ENCODE data around the gene DTL.
A peak's percentile ranks its signal among the peaks of the same experiment; 100 is the strongest.

The DTL gene

DNA sequence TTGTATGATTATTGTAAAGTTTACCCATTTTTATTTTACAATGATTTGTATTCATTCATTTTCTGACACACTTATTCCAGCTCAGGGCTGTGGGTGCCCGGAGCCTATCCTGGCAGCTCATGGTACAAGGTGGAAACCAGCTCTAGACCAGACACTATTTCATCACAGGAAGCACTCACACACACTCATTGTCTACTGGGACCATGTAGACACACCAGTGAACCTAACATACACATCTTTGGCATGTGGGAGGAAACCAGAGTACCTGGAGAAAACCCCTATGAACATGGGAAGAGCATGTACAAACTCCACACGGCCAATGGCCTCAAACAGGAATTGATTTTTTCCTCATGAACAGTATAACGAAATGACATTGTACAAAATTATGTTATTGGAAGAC is 2.4 kb downstream of the DTL start:
- DNase-seq (ENCODE audit: low read depth in 2 of 2): no peak

DNA sequence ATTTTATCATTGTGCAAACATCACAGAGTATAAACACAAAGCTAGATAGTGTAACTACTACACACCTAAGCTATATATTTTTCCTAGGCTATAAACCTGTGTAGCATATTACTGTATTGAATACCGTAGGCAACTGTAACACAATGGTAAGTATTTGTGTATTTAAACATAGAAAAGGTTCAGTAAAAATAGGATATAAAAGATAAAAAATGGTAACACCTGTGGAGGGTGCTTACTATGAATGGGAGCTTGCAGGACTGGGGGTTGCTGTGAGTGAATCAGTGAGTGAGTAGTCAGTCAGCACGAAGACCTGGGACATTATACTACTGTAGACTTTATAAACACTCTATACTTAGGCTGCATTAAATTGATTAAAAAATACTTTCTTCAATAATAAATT is 4.1 kb downstream of the DTL start:
- DNase-seq (ENCODE audit: low read depth in 2 of 2): no peak

DNA sequence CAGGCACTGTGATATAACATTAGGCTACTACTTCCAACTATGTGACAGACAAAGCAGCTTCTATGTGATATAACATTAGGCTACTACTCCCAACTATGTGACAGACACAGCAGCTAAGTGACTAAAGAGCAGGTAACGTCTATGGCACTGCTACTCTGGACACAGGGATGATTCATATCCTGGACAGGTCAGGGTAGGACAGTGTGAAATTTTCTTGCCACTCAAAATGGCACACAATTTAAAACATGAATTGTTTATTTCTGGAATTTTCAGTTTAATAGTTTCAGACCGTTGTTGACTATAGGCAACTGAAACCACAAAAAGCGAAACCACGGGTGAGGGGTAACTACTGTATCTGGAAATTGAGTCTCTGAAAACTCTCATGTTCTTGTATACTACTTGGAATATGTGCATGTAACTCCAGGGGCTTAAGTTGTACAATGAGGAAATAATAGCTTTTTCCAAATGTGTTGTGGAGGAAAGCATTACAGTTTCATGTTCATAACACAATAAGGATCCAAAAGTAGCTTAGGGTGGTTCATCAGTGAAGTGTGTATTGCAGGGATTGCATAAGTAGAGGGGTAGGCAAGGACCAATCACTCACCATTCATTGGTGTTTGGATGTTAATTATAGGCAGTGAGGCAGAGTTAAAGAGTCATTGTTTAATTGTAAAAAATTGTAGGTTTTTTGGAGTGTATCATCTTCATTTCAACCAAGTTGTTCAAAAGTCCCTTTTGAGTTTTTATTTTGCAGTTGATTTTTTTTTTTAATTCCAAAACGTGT is 5.3 kb downstream of the DTL start:
- DNase-seq (ENCODE audit: low read depth in 2 of 2): no peak

DNA sequence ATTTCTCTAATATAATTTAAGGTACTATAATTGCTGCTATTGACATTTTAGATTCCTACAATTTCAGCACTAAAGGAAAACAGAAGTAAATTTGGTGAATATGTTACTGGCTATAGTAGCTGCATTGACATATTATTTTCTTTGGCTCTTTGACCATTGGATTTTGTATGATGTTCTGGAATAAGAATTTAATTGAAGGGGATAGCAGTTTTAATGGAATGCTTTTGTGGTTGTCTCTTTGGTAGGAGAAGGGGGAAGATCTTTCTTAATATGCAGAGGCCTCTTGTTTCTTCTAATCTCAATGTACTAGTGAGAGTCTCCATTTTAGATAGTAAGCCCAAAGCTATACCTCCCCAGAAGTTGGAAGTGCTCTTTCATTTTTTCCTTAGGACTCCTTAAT is 6.9 kb downstream of the DTL start:
- DNase-seq (ENCODE audit: low read depth in 2 of 2): no peak

DNA sequence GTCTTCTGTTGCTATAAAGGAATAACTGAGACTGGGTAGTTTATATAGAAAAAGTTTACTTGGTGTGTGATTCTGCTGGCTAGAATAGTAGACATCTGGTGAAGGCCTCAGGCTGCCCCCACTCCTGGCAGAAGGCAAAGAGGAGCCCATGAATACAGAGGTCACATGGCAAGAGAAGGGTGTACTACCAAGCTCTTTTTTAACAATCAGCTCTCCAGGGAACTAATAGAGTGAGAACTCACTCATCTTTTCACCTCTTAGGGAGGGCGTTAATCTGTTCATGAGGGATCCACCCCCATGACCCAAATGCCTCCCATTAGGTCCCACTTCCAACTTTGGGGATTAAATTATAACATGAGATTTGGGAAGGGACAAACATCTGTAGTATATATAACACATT is 9.3 kb downstream of the DTL start:
- no peak for DNase-seq (ENCODE audit: low read depth in 2 of 2)

DNA sequence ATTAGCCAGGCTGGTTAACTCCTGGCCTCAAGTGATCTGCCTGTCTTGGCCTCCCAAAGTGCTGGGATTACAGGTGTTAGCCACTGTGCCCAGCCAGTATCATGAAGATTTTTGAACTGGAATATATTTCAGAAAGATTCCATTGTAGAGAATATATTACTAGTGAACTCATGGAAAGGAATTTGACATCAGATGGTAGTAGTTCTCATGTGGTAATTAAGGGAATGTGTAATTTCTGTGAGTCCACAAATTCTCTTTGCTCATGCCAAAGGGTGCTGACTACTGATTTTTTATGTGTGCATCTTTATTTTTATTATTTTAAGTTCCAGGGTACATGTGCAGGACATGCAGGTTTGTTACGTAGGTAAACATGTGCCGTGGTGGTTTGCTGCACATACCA is 10.4 kb downstream of the DTL start:
- no peak for DNase-seq (ENCODE audit: low read depth in 2 of 2)

DNA sequence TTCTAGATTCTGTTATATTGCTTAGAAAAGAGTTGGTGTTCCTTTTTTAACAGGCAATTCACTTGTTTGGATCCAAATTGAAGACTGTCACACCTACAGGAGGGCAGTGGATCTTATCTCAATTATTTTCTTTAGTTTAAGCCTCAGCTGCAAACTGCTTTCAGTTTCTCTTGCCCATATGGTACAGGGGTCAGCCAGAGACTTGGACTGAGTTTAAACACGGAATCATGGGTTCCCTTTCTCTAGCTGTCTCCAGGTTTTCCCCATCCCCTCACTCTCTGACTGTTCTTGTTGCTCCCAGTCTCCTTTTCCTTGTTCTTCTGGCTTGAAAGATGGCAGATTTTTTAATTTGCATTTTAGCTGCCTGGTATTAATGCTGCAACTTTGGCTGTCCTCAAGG is 18.4 kb downstream of the DTL start:
- DNase-seq (ENCODE audit: low read depth in 2 of 2): no peak

- no peak for DNase-seq (ENCODE audit: low read depth in 2 of 2)
Observed at GRCh38 chr1:212055333-212055732, 19.8 kb downstream of the DTL start.

DNA sequence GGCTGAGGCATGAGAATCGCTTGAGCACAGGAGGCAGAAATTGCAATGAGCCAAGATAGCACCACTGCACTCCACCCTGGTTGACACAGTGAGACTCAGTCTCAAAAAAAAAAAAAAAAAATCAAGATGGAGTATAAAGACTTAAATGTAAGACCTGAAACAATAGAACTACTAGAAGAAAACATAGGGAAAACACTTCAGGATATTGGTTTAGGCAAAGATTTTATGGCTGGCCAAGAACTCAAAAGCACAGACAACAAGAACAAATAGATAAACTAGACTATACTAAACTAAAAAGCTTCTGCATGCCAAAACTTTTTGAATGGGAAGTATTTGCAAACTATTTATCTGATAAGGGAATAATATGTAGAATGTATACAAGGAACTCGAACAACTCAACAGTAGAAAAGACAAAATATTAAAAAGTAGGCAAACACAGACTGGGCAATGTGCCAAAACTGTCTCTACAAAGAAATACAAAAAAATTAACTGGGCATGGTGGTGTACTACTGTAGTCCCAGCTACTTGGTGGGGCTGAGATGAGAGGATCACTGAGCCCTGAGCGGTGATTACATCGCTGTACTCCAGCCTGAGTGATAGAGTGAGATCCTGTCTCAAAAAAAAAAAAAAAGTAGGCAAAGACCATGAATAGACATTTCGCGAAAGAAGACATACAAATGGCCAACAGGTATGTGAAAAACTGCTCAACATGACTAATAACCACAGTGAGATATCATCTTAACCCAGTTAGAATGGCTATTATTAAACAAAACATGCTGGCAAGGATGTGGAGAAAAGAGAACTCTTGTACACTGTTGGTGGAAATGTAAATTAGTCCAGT is 25.3 kb downstream of the DTL start:
- DNase-seq (ENCODE audit: low read depth in 2 of 2): no peak

GRCh38 chr1:212062832-212063438 is 27.4 kb downstream of the DTL start:
- DNase-seq (ENCODE audit: low read depth in 2 of 2): peak; percentile 25 to 27

DNA sequence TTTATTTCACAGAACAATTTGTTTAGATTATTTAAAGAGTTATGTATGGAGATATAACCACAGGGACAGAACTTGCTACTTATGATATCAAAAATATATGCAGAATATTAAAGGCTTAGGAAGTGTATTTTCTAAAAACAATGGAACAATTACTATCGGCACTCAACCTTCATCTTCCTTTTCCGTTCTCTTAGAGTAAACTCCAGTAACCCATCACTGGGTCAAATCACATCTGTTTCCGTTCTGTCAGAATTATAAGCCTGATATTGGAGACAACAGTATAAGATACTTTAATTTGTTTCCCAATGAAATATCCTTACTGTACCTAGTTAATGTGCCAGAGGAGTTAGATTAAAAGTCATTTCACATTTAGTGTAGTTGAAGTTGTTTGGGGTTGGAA is 32.2 kb downstream of the DTL start:
- DNase-seq (ENCODE audit: low read depth in 2 of 2): no peak

- DNase-seq (ENCODE audit: low read depth in 2 of 2): peak; percentile 25 to 28
Observed at GRCh38 chr1:212070720-212071302, 35.3 kb downstream of the DTL start.

- no peak for DNase-seq (ENCODE audit: low read depth in 2 of 2)
Observed at GRCh38 chr1:212072047-212072446, 36.5 kb downstream of the DTL start.

DNA sequence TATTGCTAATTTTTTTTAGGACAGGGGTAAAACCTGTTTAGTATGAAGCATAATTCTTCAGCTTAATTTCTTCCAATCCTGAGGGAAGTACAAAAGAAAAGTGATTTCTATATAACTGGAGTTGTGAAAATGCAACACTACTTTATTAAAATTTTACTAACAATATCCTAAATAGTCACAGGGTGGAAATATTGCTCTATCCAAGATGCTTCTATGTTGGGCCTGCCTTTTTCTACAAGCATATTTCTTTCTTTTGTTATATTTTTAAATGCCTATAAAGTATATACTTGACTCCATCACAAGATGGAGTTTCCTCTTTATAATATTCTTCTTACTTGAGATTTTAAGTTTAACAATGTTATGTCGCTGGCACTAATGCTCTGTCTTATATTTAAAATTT is 37.9 kb downstream of the DTL start:
- no peak for DNase-seq (ENCODE audit: low read depth in 2 of 2)

DNA sequence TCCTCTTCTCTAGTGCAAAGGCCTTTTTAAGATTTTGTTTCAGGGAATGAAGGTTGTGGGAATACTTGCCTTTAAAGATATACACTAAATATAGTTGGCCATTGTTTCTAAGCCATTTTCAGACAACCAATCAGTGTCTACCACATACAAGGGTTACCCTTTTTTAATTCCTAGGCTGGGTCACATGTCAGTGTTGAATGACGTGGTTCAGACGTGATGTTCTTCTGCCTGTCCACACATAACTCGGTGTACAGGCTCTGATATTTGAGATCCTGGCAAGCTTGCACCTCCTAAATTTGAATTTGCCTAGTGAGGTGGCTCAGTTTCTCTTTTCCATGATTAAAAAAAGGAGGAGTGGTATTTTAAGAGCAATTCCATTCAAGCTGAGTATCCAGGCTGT is 38.8 kb downstream of the DTL start:
- DNase-seq (ENCODE audit: low read depth in 2 of 2): no peak

DNA sequence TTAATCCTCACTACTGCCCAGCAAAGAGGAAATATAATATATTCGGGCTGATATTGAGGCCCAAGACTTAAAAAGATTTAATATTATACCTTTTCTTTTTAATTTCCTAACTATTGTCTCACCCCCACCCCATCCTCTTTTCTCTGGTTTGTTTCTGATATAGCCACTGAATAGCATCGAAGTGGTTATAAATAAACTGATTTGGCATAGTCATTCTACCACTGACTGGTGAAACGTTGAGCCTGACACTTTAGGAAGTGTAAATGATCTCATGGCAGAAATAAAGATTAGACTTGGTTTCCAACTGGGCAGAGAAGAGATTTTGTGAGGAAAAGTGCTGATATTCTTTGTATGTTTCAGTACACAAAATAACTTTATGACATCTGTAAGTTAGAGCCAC is 39.3 kb downstream of the DTL start:
- no peak for DNase-seq (ENCODE audit: low read depth in 2 of 2)

GRCh38 chr1:212077028-212077427 is 41.5 kb downstream of the DTL start:
- no peak for DNase-seq (ENCODE audit: low read depth in 2 of 2)

DNA sequence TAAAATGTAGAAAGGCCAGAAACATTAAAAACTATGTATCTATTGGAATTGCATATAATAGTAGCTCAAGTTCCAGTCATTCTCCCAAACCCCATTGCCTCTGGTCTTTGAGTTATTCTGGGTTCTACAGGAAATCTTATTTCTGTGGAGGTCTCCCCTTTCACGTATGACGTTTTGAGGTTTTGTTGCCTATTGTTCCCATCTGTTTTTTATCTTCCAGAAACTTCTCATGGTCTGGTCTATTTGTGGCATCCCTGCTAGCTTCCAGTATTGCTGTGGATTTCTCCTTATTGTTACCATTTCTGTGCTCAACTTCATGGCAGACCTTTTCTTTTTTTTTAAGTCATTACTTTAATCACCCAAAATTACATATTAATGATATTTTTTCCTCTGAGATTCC is 43.3 kb downstream of the DTL start:
- peak; percentile 16 to 24 for DNase-seq (ENCODE audit: low read depth in 2 of 2)

DNA sequence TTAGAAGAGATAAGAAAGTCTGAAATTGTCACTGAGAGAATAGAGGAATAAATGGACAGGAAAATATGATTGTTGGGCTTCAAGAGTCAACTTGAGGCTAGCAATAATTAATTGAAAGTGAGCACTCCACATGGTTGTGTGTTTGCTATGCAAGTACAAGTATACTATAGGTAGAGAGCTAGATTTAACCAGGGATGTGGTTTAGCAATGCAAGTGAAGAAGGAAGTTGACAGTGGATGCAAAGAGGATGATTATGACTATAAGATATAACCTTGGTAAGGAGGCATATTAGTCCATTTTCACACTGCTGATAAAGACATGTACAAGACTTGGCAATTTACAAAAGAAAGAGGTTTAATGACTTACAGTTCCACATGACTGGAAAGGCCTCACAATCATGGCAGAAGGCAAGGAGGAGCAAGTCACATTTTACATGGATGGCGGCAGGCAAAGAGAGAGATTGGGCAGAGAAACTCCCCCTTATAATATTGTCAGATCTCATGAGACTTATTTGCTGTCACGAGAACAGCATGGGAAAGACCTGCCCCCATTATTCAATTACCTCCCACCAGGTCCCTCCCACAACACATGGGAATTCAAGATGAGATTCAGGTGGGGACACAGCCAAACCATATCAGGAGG is 47.3 kb downstream of the DTL start:
- DNase-seq (ENCODE audit: low read depth in 2 of 2): no peak

GRCh38 chr1:212089560-212090163 is 54.1 kb downstream of the DTL start:
- DNase-seq (ENCODE audit: low read depth in 2 of 2): no peak

GRCh38 chr1:212091438-212092121 is 56.0 kb downstream of the DTL start:
- no peak for DNase-seq (ENCODE audit: low read depth in 2 of 2)

Measured in fibroblast of skin of left quadriceps (primary cell).